Muscle of leg (tissue), 11 donors: ENCODE measurements around the gene MAD1L1. TPM values are rescaled to one million over a fixed set of nuclear protein-coding genes. Genes with fewer than 3 reads are reported as not detected.
A peak's percentile ranks its signal among the peaks of the same experiment; 100 is the strongest.

Experiments
- DNase-seq: peaks from one replicate; pipeline ENCODE4 v3.0.0; 2013
- H3K27ac ChIP-seq: one replicate; pipeline ENCODE4 v1.5.1; 2013; ENCODE audit warnings: mild to moderate bottlenecking, low read length, control low read depth
- H3K27me3 ChIP-seq: one replicate; pipeline ENCODE4 v1.6.1; 2013; ENCODE audit warnings: low read length; ENCODE audit not compliant: control insufficient read depth, insufficient read depth
- H3K36me3 ChIP-seq: one replicate; pipeline ENCODE4 v1.6.1; 2013; ENCODE audit warnings: low read length; ENCODE audit not compliant: control insufficient read depth, insufficient read depth
- H3K4me1 ChIP-seq: one replicate; pipeline ENCODE4 v1.6.1; 2013; ENCODE audit warnings: low read length; ENCODE audit not compliant: control insufficient read depth, insufficient read depth
- H3K4me3 ChIP-seq: one replicate; pipeline ENCODE4 v1.5.1; 2013; ENCODE audit warnings: low read length, control low read depth
- H3K9me3 ChIP-seq: replicated peaks from 2 replicates; pipeline ENCODE4 v1.6.1; 2013; ENCODE audit warnings: low read depth, low read length; ENCODE audit not compliant: control insufficient read depth
- WGBS: methylation state at CpG from one replicate; pipeline ENCODE4 v1.1.5; 2013; ENCODE audit warnings: missing lambda C conversion rate; ENCODE audit not compliant: insufficient coverage; 5-methylcytosine and 5-hydroxymethylcytosine counted together
- polyA plus RNA-seq, 8 donors: library from polyadenylated mRNA; unstranded; fragments of 120-200 nt; gene quantifications; one replicate each; pipeline versions ENCODE4 v1.2.1 to v1.2.3, GENCODE V29; 2013; ENCODE audit warnings: inconsistent platforms in 1 of 8, low replicate concordance in 1 of 8; ENCODE audit not compliant: insufficient read length in 8 of 8, insufficient read depth in 1 of 8
- total RNA-seq: library from RNA; stranded (reverse); fragments of 120-200 nt; gene quantifications from one replicate; pipeline ENCODE4 v1.2.4, GENCODE V29; 2013

The MAD1L1 gene
- total and polyA plus RNA-seq, 9 donors = 19.1 to 38.7 (median 21.8) TPM

DNA sequence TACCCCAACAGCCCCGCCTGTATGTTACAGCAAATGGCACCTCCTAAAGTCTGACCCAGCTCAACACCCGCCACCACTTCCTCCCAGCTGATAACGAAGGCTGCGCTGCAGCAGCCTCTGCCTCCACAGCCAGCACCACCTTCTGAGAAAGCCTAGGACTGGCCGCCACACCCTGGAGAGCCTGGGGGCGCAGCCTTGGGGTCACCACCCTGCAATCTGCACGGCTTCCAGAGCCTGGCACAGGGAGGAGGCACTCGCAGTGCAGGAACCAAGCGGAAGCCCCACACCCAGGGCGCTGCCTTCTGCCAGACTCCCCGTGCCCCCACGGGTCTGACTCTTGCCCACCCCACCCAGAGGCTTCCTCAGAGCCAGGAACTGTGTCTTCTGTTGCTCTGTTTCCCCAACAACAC lies 112.5 kb downstream of the MAD1L1 start:
- H3K27me3 ChIP-seq = no peaks in the 10 kb centered on the region
- H3K27ac ChIP-seq = no peak overlapping the region
- H3K36me3 ChIP-seq = peaks cover 4% of the 10 kb centered on the region
- no peak for DNase-seq
- H3K9me3 ChIP-seq = no peaks in the 10 kb centered on the region
- 79% methylated on average over 11 of the region's 12 CpGs for WGBS
- no peak overlapping the region for H3K4me3 ChIP-seq
- peaks cover 55% of the 10 kb centered on the region for H3K4me1 ChIP-seq

DNA sequence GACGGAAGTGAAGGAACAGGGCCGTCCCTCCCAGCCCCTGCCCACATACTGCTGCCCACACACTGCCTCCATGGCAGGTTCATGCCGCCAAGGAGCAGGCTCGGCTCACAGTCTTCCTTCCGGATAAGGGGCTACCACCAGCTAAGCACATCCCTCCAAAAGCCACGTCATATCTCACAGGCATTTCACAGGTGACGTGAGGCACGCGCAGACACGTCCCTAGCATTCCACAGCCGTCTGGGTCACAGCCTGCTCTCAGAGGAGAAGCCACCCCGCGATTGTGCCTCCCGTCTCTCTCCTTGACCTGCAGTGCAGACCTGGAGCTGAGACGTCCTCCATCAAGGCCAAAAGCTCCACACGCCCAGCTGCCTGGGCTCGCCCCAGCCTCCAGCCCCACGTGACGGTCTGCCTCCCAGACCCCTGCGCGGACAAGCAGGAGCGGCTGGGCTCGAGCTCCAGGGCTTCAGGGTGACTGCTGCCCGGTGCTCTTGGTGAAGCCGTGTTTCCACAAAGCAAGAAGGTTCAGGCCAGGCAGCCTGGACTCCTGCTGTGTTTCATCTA lies 114.0 kb downstream of the MAD1L1 start:
- Histone ChIP-seq H3K27ac (no peak overlapping the region), H3K4me1 (peaks cover 52% of the 10 kb centered on the region), H3K36me3 (peaks cover 11% of the 10 kb centered on the region), H3K27me3 (no peaks in the 10 kb centered on the region), H3K4me3 (no peak overlapping the region), H3K9me3 (no peaks in the 10 kb centered on the region)
- no peak for DNase-seq
- 81% methylated on average over 25 of the region's 25 CpGs for WGBS

DNA sequence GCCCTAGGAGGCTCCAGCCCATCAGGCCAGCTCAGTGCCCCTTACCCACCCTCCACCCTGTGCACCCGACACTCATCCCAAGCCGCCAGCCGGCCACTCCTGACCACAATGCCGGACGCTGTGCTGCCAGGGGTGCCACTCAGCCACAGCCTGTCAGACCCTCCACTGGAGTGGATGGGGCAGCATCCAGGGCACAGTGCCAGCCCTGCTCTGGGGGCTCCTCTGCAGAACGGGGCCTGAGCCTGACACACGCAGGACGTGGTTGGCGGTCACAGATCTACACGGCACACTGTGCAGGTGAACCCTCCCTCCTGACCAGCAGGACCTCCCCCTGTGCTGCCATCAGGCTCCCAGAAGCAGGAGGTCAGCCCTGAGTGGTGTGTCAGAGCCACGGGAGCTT lies 114.7 kb downstream of the MAD1L1 start:
- no peaks in the 10 kb centered on the region for H3K27me3 ChIP-seq
- no peak for DNase-seq
- H3K36me3 ChIP-seq = peaks cover 7% of the 10 kb centered on the region
- H3K4me3 ChIP-seq = no peak overlapping the region
- WGBS = 90% methylated on average over 9 of the region's 11 CpGs
- H3K27ac ChIP-seq = no peak overlapping the region
- peaks cover 52% of the 10 kb centered on the region for H3K4me1 ChIP-seq
- no peaks in the 10 kb centered on the region for H3K9me3 ChIP-seq

DNA sequence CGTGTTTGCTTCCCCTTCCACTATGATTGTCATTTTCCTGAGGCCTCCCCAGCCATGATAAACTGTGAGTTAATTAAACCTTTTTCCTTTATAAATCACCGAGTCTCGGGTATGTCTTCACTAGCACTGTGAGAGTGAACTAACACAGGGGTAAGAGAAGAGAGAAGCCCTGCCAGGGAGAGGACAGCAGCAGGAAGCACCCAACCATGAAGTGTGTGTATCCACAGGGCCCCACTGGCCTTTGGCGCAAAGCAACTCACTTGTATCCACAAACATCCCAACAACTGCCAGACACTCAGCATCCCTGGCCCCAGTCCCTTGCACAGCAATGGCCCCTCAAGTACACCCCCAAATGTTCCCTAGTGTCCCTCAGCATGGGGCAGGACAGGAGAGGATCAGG lies 115.1 kb downstream of the MAD1L1 start:
- Histone ChIP-seq H3K27me3 (no peaks in the 10 kb centered on the region), H3K4me3 (no peak overlapping the region), H3K27ac (no peak overlapping the region), H3K9me3 (no peaks in the 10 kb centered on the region), H3K4me1 (peaks cover 52% of the 10 kb centered on the region), H3K36me3 (peaks cover 7% of the 10 kb centered on the region)
- WGBS = 60% methylated on average over 1 of the region's 4 CpGs
- DNase-seq = no peak

DNA sequence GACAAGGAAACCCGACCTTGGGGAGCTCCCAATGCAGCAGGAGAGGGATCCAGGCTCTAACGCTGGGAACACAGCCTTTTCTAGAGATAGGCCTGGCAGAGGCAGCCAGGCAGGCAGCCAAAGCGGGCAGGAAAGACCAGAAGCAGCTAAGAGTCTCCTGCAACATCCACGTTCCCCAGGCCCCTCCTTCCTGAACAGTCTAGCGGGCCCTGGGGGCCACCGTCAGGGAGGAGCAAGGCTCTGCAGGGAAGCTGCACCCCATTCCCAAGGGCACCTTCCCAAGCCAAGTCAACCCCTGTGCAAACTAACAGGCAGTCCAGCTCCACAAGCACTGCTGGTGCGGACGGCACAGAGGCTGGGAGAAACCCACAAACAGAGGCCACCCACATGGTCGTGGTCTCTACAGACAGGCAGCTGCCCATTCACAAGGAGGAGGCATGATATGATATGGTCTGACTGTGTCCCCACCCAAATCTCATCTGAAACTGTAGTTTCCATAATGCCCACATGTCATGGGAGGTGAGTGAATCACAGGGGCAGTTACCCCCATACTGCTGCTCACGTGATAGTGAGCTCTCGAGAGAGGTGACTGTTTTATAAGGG lies 115.7 kb downstream of the MAD1L1 start:
- Histone ChIP-seq H3K27ac (peak overlapping the region; percentile 77), H3K36me3 (peaks cover 7% of the 10 kb centered on the region), H3K4me3 (no peak overlapping the region), H3K4me1 (peaks cover 56% of the 10 kb centered on the region), H3K27me3 (no peaks in the 10 kb centered on the region), H3K9me3 (no peaks in the 10 kb centered on the region)
- DNase-seq = peak; percentile 70
- WGBS = 51% methylated on average over 6 of the region's 11 CpGs

DNA sequence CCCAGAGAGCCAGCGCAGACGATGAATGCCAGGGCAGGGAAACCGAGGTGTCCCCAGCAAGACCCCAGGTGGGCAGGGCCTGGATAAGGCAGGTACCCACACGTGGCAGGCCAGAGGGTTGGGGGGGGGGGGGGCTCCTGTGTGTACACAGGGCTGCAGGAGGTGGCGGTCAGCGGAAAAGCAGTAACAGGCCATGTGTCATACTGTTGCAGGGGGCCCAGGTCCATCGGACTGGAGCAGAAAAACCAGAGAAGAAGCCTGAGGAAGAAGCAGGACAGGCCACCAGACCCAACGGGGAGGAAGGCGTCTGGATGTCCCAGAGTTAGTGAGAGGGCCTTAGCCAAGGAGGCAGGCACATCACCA lies 116.3 kb downstream of the MAD1L1 start:
- Histone ChIP-seq H3K27me3 (no peaks in the 10 kb centered on the region), H3K9me3 (no peaks in the 10 kb centered on the region), H3K27ac (peak overlapping the region; percentile 77), H3K4me3 (no peak overlapping the region), H3K4me1 (peaks cover 59% of the 10 kb centered on the region), H3K36me3 (peaks cover 7% of the 10 kb centered on the region)
- no peak for DNase-seq
- WGBS = 69% methylated on average over 9 of the region's 9 CpGs

DNA sequence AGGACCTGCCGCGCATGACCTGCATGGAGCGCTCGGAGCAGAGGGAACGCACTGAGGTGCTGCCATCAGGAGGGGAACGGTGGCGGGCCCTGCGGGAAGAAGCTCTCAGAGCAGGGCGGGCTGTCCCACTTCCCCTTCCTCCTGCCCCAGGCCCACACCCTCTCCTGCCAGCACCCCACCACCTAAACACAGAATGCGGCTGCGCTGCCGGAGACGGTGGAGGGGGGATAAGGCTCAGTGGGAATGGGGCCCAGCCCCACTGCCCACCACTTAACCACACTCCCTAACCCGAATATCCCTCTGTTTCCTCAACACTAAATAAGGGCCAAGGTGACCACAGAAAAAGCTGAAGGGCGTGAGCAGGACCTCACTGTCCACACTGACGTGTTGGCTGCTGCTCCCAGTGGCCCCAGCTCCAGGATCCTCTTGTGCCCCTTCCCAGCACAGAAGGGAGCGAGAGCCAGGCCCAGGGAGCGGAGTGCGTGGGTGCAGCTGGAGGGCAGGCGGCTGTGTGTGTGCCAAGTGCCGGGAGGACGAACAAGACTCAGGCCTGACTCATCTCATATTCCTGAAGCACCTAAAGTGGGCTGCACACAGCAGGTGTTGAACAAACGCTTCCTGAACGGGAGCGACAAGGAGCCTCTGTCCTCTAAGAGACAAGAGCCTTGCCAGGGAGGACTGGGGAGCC lies 116.8 kb downstream of the MAD1L1 start:
- no peak overlapping the region for H3K4me3 ChIP-seq
- H3K36me3 ChIP-seq = peaks cover 7% of the 10 kb centered on the region
- peaks cover 59% of the 10 kb centered on the region for H3K4me1 ChIP-seq
- H3K27me3 ChIP-seq = no peaks in the 10 kb centered on the region
- peak; percentile 75 for DNase-seq
- H3K27ac ChIP-seq = peak overlapping the region; percentile 77
- H3K9me3 ChIP-seq = no peaks in the 10 kb centered on the region
- 70% methylated on average over 11 of the region's 25 CpGs for WGBS

DNA sequence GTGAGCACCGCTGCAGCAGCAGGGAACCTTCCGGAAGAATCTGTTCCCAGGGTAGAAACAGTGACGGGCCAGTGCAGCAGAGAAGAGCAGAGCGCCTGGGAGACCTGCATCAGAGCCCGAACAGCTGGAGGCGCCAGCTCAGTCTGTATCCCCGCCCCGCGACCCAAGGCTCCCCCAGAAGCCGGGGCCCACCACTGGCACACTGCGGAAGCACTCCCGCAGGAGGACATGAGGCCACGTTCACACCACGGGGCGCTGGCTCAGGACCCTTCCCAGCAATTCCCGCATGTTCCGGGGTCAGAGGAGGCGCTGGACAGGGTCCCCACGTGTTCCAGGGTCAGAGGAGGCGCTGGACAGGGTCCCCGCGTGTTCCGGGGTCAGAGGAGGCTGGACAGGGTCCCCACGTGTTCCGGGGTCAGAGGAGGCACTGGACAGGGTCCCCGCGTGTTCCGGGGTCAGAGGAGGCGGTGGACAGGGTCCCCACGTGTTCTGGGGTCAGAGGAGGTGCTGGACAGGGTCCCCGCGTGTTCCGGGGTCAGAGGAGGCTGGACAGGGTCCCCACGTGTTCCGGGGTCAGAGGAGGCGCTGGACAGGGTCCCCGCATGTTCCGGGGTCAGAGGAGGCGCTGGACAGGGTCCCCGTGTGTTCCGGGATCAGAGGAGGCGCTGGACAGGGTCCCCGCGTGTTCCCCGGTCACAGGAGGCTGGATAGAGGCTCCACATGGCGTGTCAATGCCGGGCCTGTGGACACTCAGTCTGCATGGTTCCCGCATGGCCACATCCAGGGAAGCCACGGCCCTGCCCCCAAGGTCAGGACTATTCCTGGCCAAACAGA lies 117.6 kb downstream of the MAD1L1 start:
- no peak for DNase-seq
- H3K4me3 ChIP-seq = no peak overlapping the region
- peaks cover 59% of the 10 kb centered on the region for H3K4me1 ChIP-seq
- peaks cover 7% of the 10 kb centered on the region for H3K36me3 ChIP-seq
- WGBS = 95% methylated on average over 47 of the region's 49 CpGs
- H3K27me3 ChIP-seq = no peaks in the 10 kb centered on the region
- no peaks in the 10 kb centered on the region for H3K9me3 ChIP-seq
- H3K27ac ChIP-seq = peak overlapping the region; percentile 77

DNA sequence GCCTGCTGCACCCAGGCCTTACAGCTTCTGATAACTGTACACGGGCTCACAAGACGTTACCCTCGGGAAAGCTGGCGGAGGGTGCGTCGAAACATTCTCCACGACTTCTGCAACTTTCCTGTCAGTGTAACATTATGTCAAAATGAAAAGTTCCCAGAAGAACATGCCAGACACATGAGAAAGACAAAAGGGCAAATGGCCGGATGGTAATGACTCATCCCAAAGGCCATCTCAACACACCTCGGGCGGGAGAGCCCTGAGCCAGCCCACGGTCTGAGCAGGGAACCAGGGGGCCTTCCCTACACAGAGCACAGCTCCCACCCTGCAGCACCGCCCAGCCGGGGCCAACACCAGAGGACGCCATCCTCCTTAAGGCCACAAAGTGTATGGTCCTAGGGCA lies 118.7 kb downstream of the MAD1L1 start:
- H3K9me3 ChIP-seq = no peaks in the 10 kb centered on the region
- H3K36me3 ChIP-seq = peaks cover 7% of the 10 kb centered on the region
- no peak overlapping the region for H3K4me3 ChIP-seq
- H3K4me1 ChIP-seq = peaks cover 65% of the 10 kb centered on the region
- no peak for DNase-seq
- no peak overlapping the region for H3K27ac ChIP-seq
- 88% methylated on average over 9 of the region's 14 CpGs for WGBS
- H3K27me3 ChIP-seq = no peaks in the 10 kb centered on the region
